Naive B cell (primary cell): ENCODE data around the gene EDN3. TPM values are rescaled to one million over a fixed set of nuclear protein-coding genes. Genes with fewer than 3 reads are reported as not detected.
A peak's percentile ranks its signal among the peaks of the same experiment; 100 is the strongest.

Experiments
- ATAC-seq, 2 donors: fragments of 150-1000 bp; cut with Tn5 transposase; 2 replicates each; pipeline ENCODE4 v1.10.0; 2021; ENCODE audit warnings: low read depth in 2 of 2, mild to moderate bottlenecking in 2 of 2, moderate library complexity in 2 of 2
- DNase-seq: peaks from one replicate; pipeline ENCODE4 v3.0.0; 2022
- H3K27ac Mint-ChIP-seq, 6 donors: one replicate each; pipeline ENCODE4 v1.8.0; 2020 to 2022; ENCODE audit warnings: mild to moderate bottlenecking in 6 of 6, mixed read lengths in 6 of 6, moderate library complexity in 5 of 6, inconsistent platforms in 2 of 6
- H3K27me3 Mint-ChIP-seq, 3 donors: one replicate each; pipeline ENCODE4 v1.8.0; 2021 to 2022; ENCODE audit warnings: mixed read lengths in 3 of 3, mild to moderate bottlenecking in 1 of 3
- H3K36me3 Mint-ChIP-seq, 2 donors: one replicate each; pipeline ENCODE4 v1.8.0; 2020 to 2022; ENCODE audit warnings: mixed read lengths in 2 of 2, inconsistent platforms in 1 of 2, mild to moderate bottlenecking in 1 of 2
- H3K4me1 Mint-ChIP-seq, 3 donors: one replicate each; pipeline ENCODE4 v1.8.0; 2020 to 2022; ENCODE audit warnings: mixed read lengths in 3 of 3, inconsistent platforms in 1 of 3, mild to moderate bottlenecking in 1 of 3, moderate library complexity in 1 of 3
- H3K4me3 Mint-ChIP-seq, 8 donors: one replicate each; pipeline ENCODE4 v1.8.0; 2020 to 2022; ENCODE audit warnings: mild to moderate bottlenecking in 8 of 8, mixed read lengths in 8 of 8, moderate library complexity in 8 of 8, inconsistent platforms in 2 of 8
- H3K9me3 Mint-ChIP-seq, 7 donors: one replicate each; pipeline ENCODE4 v1.8.0; 2020 to 2022; ENCODE audit warnings: mixed read lengths in 7 of 7, mild to moderate bottlenecking in 5 of 7, inconsistent platforms in 2 of 7, moderate library complexity in 1 of 7
- polyA plus RNA-seq, 6 donors: library from polyadenylated mRNA; unstranded; fragments of 300-500 nt; fragmentation: Illumina TruSeq; gene quantifications; one replicate each; pipeline ENCODE4 v1.2.3, GENCODE V29; 2021; ENCODE audit warnings: low read depth in 6 of 6

Gene EDN3
- polyA plus RNA-seq, 6 donors from 2014 or later, result not detected

- no peaks in the 10 kb centered on the region for H3K9me3 Mint-ChIP-seq
- ATAC-seq (no peak), DNase-seq (no peak)
- H3K4me3 Mint-ChIP-seq, result peak overlapping the region in 1 of 8 donors; percentile 28
- H3K4me1 Mint-ChIP-seq, result no peaks in the 10 kb centered on the region
- H3K27me3 Mint-ChIP-seq, result peaks cover 1 to 30% (median 21%) of the 10 kb centered on the region in 3 donors
- no peak overlapping the region for H3K27ac Mint-ChIP-seq
- no peaks in the 10 kb centered on the region for H3K36me3 Mint-ChIP-seq
These were observed 17.9 kb downstream of the EDN3 start for GRCh38 chr20:59318201-59318790.

- Mint-ChIP-seq H3K27me3 (peaks cover 0 to 25% (median 20%) of the 10 kb centered on the region in 3 donors), H3K27ac (no peak overlapping the region), H3K4me1 (no peaks in the 10 kb centered on the region), H3K36me3 (no peaks in the 10 kb centered on the region), H3K9me3 (no peaks in the 10 kb centered on the region), H3K4me3 (no peak overlapping the region)
- no peak for DNase-seq
- ATAC-seq, result no peak
These were observed 18.4 kb downstream of the EDN3 start for GRCh38 chr20:59318803-59319202.

GRCh38 chr20:59320426-59320825 lies 20.0 kb downstream of the EDN3 start:
- H3K4me3 Mint-ChIP-seq, result no peak overlapping the region
- peaks cover 0 to 18% (median 15%) of the 10 kb centered on the region in 3 donors for H3K27me3 Mint-ChIP-seq
- H3K9me3 Mint-ChIP-seq, result no peaks in the 10 kb centered on the region

GRCh38 chr20:59320854-59321647 lies 20.6 kb downstream of the EDN3 start:
- no peak for DNase-seq
- Mint-ChIP-seq H3K4me1 (no peaks in the 10 kb centered on the region), H3K4me3 (no peak overlapping the region), H3K36me3 (no peaks in the 10 kb centered on the region), H3K9me3 (no peaks in the 10 kb centered on the region), H3K27me3 (peaks cover 0 to 21% (median 18%) of the 10 kb centered on the region in 3 donors), H3K27ac (no peak overlapping the region)
- ATAC-seq, result no peak

More at GRCh38 chr20:59320426-59320825, 20.0 kb downstream of the EDN3 start:
- no peak overlapping the region for H3K27ac Mint-ChIP-seq
- DNase-seq (no peak), ATAC-seq (no peak)
- no peaks in the 10 kb centered on the region for H3K36me3 Mint-ChIP-seq
- H3K4me1 Mint-ChIP-seq, result no peaks in the 10 kb centered on the region

GRCh38 chr20:59322081-59322480 lies 21.7 kb downstream of the EDN3 start:
- ATAC-seq, result no peak
- H3K4me1 Mint-ChIP-seq, result no peaks in the 10 kb centered on the region
- H3K27ac Mint-ChIP-seq, result no peak overlapping the region
- peaks cover 0 to 24% (median 18%) of the 10 kb centered on the region in 3 donors for H3K27me3 Mint-ChIP-seq
- no peak overlapping the region for H3K4me3 Mint-ChIP-seq
- DNase-seq, result no peak
- no peaks in the 10 kb centered on the region for H3K9me3 Mint-ChIP-seq
- H3K36me3 Mint-ChIP-seq, result no peaks in the 10 kb centered on the region

GRCh38 chr20:59322585-59323454 lies 22.4 kb downstream of the EDN3 start:
- H3K4me3 Mint-ChIP-seq, result no peak overlapping the region

GRCh38 chr20:59323731-59324130 lies 23.3 kb downstream of the EDN3 start:
- Mint-ChIP-seq H3K27ac (no peak overlapping the region), H3K36me3 (no peaks in the 10 kb centered on the region), H3K4me1 (no peaks in the 10 kb centered on the region), H3K9me3 (no peaks in the 10 kb centered on the region), H3K4me3 (no peak overlapping the region), H3K27me3 (peaks cover 5 to 31% (median 23%) of the 10 kb centered on the region in 3 donors)
- ATAC-seq (no peak), DNase-seq (no peak)

More at GRCh38 chr20:59322585-59323454, 22.4 kb downstream of the EDN3 start:
- H3K27me3 Mint-ChIP-seq, result peaks cover 0 to 24% (median 18%) of the 10 kb centered on the region in 3 donors
- no peaks in the 10 kb centered on the region for H3K36me3 Mint-ChIP-seq
- DNase-seq (no peak), ATAC-seq (no peak)
- no peak overlapping the region for H3K27ac Mint-ChIP-seq
- H3K4me1 Mint-ChIP-seq, result no peaks in the 10 kb centered on the region
- no peaks in the 10 kb centered on the region for H3K9me3 Mint-ChIP-seq

GRCh38 chr20:59324521-59325141 lies 24.2 kb downstream of the EDN3 start:
- Mint-ChIP-seq H3K36me3 (no peaks in the 10 kb centered on the region), H3K9me3 (no peaks in the 10 kb centered on the region), H3K4me3 (no peak overlapping the region), H3K27ac (no peak overlapping the region), H3K4me1 (no peaks in the 10 kb centered on the region), H3K27me3 (peaks cover 9 to 37% (median 23%) of the 10 kb centered on the region in 3 donors)
- DNase-seq, result no peak
- no peak for ATAC-seq

- Mint-ChIP-seq H3K4me3 (no peak overlapping the region), H3K27me3 (peaks cover 9 to 37% (median 23%) of the 10 kb centered on the region in 3 donors), H3K4me1 (no peaks in the 10 kb centered on the region), H3K9me3 (no peaks in the 10 kb centered on the region), H3K27ac (no peak overlapping the region), H3K36me3 (no peaks in the 10 kb centered on the region)
- ATAC-seq (no peak), DNase-seq (no peak)
These were observed 24.7 kb downstream of the EDN3 start for GRCh38 chr20:59325142-59325523.

GRCh38 chr20:59326188-59326587 lies 25.8 kb downstream of the EDN3 start:
- H3K9me3 Mint-ChIP-seq, result no peaks in the 10 kb centered on the region
- no peak overlapping the region for H3K4me3 Mint-ChIP-seq
- DNase-seq (no peak), ATAC-seq (no peak)
- H3K27me3 Mint-ChIP-seq, result peaks cover 11 to 42% (median 27%) of the 10 kb centered on the region in 3 donors
- H3K4me1 Mint-ChIP-seq, result no peaks in the 10 kb centered on the region
- no peak overlapping the region for H3K27ac Mint-ChIP-seq
- no peaks in the 10 kb centered on the region for H3K36me3 Mint-ChIP-seq

GRCh38 chr20:59328071-59328470 lies 27.7 kb downstream of the EDN3 start:
- Mint-ChIP-seq H3K27ac (no peak overlapping the region), H3K27me3 (peaks cover 17 to 37% (median 27%) of the 10 kb centered on the region in 3 donors), H3K36me3 (no peaks in the 10 kb centered on the region), H3K4me1 (no peaks in the 10 kb centered on the region), H3K4me3 (no peak overlapping the region), H3K9me3 (no peaks in the 10 kb centered on the region)
- DNase-seq, result no peak
- no peak for ATAC-seq

- H3K27me3 Mint-ChIP-seq, result peaks cover 24 to 34% (median 33%) of the 10 kb centered on the region in 3 donors
- ATAC-seq, result no peak
- H3K9me3 Mint-ChIP-seq, result no peaks in the 10 kb centered on the region
- DNase-seq, result no peak
- H3K27ac Mint-ChIP-seq, result no peak overlapping the region
- no peak overlapping the region for H3K4me3 Mint-ChIP-seq
- no peaks in the 10 kb centered on the region for H3K4me1 Mint-ChIP-seq
- no peaks in the 10 kb centered on the region for H3K36me3 Mint-ChIP-seq
These were observed 31.4 kb downstream of the EDN3 start for GRCh38 chr20:59331721-59332329.
